DMS153 treated with DMSO at 0.1 percent for 48 hours (cell line): Measurements from ENCODE around the gene OAF.

ENCODE experiments used
- DNase-seq: peaks from one replicate; lab custom pipeline; 2025; ENCODE audit not compliant: unreplicated experiment; lab: John Stamatoyannopoulos, UW

The OAF gene

GRCh38 chr11:120221115-120221752 lies 10.4 kb downstream of the OAF start:
- DNase-seq: no peak

GRCh38 chr11:120222916-120223315 lies 12.1 kb downstream of the OAF start:
- DNase-seq: no peak

GRCh38 chr11:120223793-120224192 lies 13.0 kb downstream of the OAF start:
- DNase-seq: no peak

- no peak for DNase-seq
Measured at GRCh38 chr11:120224361-120224760, 13.5 kb downstream of the OAF start.

DNA sequence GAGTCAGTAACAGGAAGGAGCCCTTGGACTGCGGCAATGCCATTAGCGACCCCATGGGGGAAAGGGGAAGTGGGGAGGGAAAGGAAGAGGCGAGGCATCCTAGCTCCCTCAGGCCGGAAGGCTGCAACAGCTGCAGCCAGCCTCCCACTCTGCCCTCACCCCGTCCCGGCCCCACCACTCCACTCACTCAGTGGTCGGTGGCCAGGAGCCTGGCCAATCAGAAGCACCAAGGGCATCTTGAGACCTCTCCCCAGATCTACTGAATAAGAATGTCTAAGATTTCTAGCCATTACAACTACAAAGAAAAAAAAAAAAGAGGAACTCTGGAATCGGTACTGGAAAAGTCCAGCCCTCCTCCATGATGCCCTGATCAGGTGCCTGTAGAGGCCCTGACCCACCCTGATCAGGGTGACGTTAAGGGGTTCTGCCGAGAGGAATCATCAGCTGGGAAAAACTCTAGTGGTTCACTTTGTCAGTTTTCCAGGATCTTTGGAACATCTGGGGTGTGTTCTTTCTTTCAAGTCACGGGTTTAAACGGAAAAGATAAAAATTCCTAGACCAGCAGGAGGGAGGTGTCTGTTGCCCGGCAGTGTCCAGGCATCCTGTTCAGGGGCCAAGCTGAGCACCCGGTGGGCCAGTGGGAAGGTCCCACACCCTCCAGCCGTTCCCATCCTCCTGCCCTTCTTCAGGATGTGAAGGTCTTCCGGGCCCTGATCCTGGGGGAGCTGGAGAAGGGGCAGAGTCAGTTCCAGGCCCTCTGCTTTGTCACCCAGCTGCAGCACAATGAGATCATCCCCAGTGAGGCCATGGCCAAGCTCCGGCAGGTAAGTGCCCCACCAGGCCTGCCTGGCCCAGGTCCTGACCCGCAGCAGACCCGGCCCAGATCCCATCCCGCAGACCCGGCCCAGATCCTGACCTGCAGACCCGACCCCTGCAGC lies 14.4 kb downstream of the OAF start:
- no peak for DNase-seq

DNA sequence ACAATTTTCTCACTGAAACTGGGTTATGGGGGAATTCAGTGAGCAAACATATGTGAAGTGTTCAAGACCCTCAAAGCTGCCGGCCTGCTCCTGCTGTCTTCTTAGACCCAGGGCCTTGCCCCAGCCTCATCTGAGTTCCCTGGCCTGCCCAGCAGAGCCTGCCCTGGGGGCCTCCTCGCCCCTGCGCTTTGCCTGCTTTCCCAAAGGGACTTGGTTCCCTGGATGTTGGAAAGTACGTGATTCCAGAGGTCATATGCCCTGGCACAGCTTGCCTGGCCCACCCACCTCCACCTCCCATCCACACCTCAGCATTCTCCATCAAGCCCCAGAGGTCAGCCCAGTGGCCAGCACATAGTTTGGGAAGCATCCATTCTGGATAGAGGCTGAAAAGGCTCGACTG lies 15.4 kb downstream of the OAF start:
- no peak for DNase-seq

GRCh38 chr11:120226714-120227113 lies 15.9 kb downstream of the OAF start:
- DNase-seq: no peak

- DNase-seq: no peak
Measured at GRCh38 chr11:120227228-120227852, 16.5 kb downstream of the OAF start.

- DNase-seq: no peak
Measured at GRCh38 chr11:120228794-120229384, 18.1 kb downstream of the OAF start.

- DNase-seq: no peak
Measured at GRCh38 chr11:120229451-120230424, 18.9 kb downstream of the OAF start.

GRCh38 chr11:120230433-120231071 lies 19.7 kb downstream of the OAF start:
- DNase-seq: no peak

- no peak for DNase-seq
Measured at GRCh38 chr11:120231963-120232362, 21.1 kb downstream of the OAF start.

DNA sequence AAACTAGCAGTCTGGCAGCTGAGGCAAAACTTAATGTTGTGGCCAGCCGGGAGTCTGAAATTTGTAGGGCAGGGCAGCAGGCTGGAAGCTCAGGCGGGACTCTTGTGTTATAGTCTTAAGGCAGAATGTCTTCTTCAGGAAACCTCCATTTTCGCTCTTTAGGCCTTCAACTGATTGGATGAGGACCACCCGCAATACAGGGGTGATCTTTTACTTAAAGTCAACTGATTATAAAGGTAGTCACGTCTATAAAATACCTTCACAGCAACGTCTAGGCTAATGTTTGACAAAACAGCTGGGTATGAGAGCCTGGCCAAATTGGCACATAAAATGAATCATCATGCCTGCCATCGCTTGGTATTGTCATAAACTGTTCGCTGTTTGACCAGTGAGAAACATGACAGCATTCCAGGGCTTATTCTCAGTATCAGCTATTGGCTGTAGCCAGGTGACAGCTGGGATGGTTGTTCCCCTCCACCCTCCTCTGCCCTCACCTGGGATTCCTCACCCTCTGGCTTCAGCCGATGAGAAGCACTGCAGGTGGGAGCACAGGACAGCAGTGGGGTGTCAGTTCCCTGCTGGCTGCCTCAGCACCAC lies 22.5 kb downstream of the OAF start:
- DNase-seq: no peak

DNA sequence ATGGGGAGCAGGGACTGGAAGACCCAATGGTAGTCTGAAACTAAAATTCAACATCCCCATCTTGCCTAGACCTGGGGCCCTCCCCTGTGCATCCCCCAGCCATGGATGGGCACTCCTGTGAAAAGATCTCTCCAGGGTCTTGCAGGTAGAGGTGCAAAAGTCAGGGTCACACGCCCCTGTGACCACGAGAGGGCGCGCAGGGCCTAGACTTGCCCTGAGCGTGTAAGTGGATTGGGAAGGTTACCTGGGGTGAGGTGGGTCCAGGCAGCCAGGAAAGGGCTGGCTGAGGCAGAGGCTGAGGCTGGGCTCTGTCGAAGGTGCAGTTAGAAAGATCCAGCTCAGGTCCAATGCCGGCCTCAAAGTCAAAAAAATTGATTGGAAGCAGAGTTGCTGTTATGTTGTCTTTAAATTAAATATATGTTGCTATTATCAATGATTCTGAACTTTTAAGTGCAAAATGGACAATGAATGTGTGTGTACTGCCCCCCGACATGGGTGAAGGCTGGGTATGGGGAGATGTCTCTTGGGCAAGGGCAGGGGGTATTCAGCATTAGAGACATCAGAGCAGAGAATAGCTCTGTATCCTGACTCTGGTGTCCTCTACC lies 24.3 kb downstream of the OAF start:
- peak; percentile 63 for DNase-seq

DNA sequence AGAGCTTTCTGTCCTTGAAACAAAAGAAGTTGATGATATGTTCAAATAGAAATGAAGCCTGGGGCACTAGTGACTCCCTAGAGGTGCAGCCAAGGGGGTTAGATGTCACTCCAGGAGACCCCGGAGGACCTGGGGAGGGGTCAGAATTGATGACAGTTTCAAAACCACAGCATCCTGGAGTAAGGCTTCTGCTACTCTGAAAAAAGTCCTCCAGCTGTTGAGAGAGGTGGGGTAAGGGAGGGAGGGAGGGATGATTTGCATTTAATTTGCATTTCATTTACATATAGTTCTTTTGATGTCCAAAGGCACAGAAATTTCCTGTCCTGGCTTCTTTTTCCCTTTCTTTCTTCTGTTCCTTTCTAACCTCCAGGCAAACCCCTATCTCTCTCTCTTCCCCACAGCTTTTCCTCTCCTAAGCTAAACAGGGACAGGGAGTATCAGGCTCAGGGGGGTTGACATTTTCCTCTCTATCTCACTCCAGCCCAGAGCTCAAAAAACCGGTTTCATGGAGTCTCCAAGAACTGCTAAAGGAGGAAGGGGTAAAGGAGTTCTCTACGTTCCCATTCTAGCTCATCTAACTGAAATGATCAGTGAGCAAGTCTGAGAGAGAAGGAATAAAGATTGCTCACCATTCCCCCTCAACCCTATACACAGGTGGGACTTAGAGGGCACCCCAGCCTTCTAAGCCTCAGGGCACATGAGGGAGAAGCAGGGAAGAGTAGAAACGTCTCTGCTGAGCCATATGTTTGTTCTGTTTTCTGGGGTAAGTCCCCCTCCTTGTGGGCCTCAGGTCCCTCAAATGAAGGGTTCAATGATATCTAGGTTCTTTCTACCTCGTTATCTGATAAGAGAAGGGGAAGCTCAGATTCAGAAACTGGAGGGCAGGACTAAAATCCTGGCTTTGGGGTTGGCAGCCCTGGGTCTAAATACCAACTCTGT lies 25.6 kb downstream of the OAF start:
- DNase-seq: no peak

GRCh38 chr11:120238968-120239620 lies 28.3 kb downstream of the OAF start:
- DNase-seq: no peak
